SK-N-SH (cell line): ENCODE measurements around the gene C13orf46. TPM values are rescaled to one million over a fixed set of nuclear protein-coding genes. Genes with fewer than 3 reads are reported as not detected.

ENCODE experiments used
- CTCF ChIA-PET: fragments of 300-600, 350-600 bp; formaldehyde crosslinking; extraction: SDS; loops from one replicate; lab custom pipeline; 2021; lab: Yijun Ruan, JAX
- POLR2A ChIA-PET: fragments of 350-600 bp; sonication (Branson Sonifier 250); formaldehyde crosslinking; extraction: SDS; loops from one replicate; lab custom pipeline; 2020; ENCODE audit warnings: antibody characterized with exemption, inconsistent platforms; lab: Yijun Ruan, JAX
- DNase-seq: peaks from one replicate; pipeline ENCODE4 v3.0.0; 2012
- H2AFZ ChIP-seq: fragments of 200-600 bp; sonication (generic); 2 replicates; pipeline ENCODE4 v1.8.1; 2016; ENCODE audit warnings: antibody characterized with exemption, mild to moderate bottlenecking, low read depth
- H3F3A ChIP-seq: fragments of 200-600 bp; sonication (generic); replicated peaks from 2 replicates; pipeline ENCODE3; 2016; ENCODE audit warnings: antibody characterized with exemption, mild to moderate bottlenecking; ENCODE audit not compliant: insufficient read depth
- H3K27ac ChIP-seq, 2 experiments: fragments of 200-500 bp in 1 of 2; fragments of 200-600 bp in 1 of 2; sonication (Bioruptor generic) in 1 of 2; sonication (generic), shearing (Covaris generic) in 1 of 2; 2 replicates each; pipeline versions ENCODE4 v1.5.1 to v1.6.1; 2014 to 2016; ENCODE audit warnings: low read depth in 2 of 2, inconsistent platforms in 1 of 2, low read length in 1 of 2, mild to moderate bottlenecking in 1 of 2, mixed read lengths in 1 of 2
- H3K27me3 ChIP-seq: fragments of 200-600 bp; sonication (generic), shearing (Covaris generic); 2 replicates; pipeline ENCODE4 v1.6.1; 2016; ENCODE audit warnings: mixed run types; ENCODE audit not compliant: insufficient read depth
- H3K36me3 ChIP-seq, 2 experiments: fragments of 200-500 bp in 1 of 2; fragments of 200-600 bp in 1 of 2; sonication (Bioruptor generic) in 1 of 2; sonication (generic) in 1 of 2; replicated peaks in 1 of 2; 2 replicates each; pipeline versions ENCODE3 to v1.5.1; 2014 to 2016; ENCODE audit warnings: low read length in 1 of 2, mild to moderate bottlenecking in 1 of 2; ENCODE audit not compliant: insufficient read depth in 2 of 2, control insufficient read depth in 1 of 2
- H3K4me1 ChIP-seq, 2 experiments: fragments of 200-500 bp in 1 of 2; fragments of 200-600 bp in 1 of 2; sonication (Bioruptor generic) in 1 of 2; sonication (generic), shearing (Covaris generic) in 1 of 2; 2 replicates each; pipeline versions ENCODE4 v1.5.1 to v1.6.1; 2014 to 2016; ENCODE audit warnings: low read depth in 1 of 2, low read length in 1 of 2, mixed run types in 1 of 2; ENCODE audit not compliant: insufficient read depth in 2 of 2, control insufficient read depth in 1 of 2
- H3K4me2 ChIP-seq: fragments of 200-600 bp; sonication (generic), shearing (Covaris generic); 2 replicates; pipeline ENCODE4 v1.6.1; 2017; ENCODE audit warnings: mixed run types
- H3K4me3 ChIP-seq, 2 experiments: fragments of 200-500 bp in 1 of 2; fragments of 200-600 bp in 1 of 2; sonication (Bioruptor generic) in 1 of 2; sonication (generic), shearing (Covaris generic) in 1 of 2; 2 replicates each; pipeline versions ENCODE4 v1.5.1 to v1.8.1; 2014 to 2016; ENCODE audit warnings: low read depth in 2 of 2, inconsistent platforms in 1 of 2, low read length in 1 of 2, mild to moderate bottlenecking in 1 of 2, mixed read lengths in 1 of 2, moderate library complexity in 1 of 2
- H3K79me2 ChIP-seq: fragments of 200-600 bp; sonication (generic); 2 replicates; pipeline ENCODE4 v1.8.1; 2017; ENCODE audit warnings: mild to moderate bottlenecking; ENCODE audit not compliant: insufficient read depth
- H3K9ac ChIP-seq: fragments of 200-600 bp; sonication (generic); 2 replicates; pipeline ENCODE4 v1.6.1; 2017; ENCODE audit warnings: mixed run types
- H3K9me2 ChIP-seq: fragments of 200-600 bp; sonication (generic); 2 replicates; pipeline ENCODE4 v1.6.1; 2017; ENCODE audit warnings: mixed run types
- H3K9me3 ChIP-seq: fragments of 200-600 bp; sonication (generic); 2 replicates; pipeline ENCODE4 v1.6.1; 2017; ENCODE audit warnings: mixed run types, mild to moderate bottlenecking, moderate library complexity
- H4K20me1 ChIP-seq: fragments of 200-600 bp; sonication (generic); 2 replicates; pipeline ENCODE4 v1.6.1; 2017; ENCODE audit warnings: mild to moderate bottlenecking, mixed run types; ENCODE audit not compliant: insufficient read depth
- CTCF ChIP-seq: fragments of 200-600 bp; sonication (generic); IDR thresholded peaks from 2 replicates; pipeline ENCODE4 v1.6.1; 2017; ENCODE audit warnings: antibody characterized with exemption, mild to moderate bottlenecking, moderate library complexity
- ELF1 ChIP-seq: IDR thresholded peaks from 2 replicates; pipeline ENCODE4 v1.4.0; 2012
- EP300 ChIP-seq, 2 experiments: IDR thresholded peaks; 2 replicates each; pipeline versions ENCODE4 v1.4.0 to v1.6.1; 2012; ENCODE audit warnings: borderline replicate concordance in 1 of 2, low read depth in 1 of 2, low read length in 1 of 2
- FOSL2 ChIP-seq: IDR thresholded peaks from 2 replicates; pipeline ENCODE4 v1.4.0; 2012; ENCODE audit warnings: low read depth, mild to moderate bottlenecking, moderate library complexity, borderline replicate concordance
- FOXM1 ChIP-seq: IDR thresholded peaks from 2 replicates; pipeline ENCODE4 v1.4.0; 2012; ENCODE audit warnings: low read depth, mild to moderate bottlenecking
- JUND ChIP-seq: IDR thresholded peaks from 2 replicates; pipeline ENCODE4 v1.4.0; 2012
- MXI1 ChIP-seq: IDR thresholded peaks from 2 replicates; pipeline ENCODE4 v1.6.1; 2012; ENCODE audit warnings: mild to moderate bottlenecking, low read depth, low read length, improper control_type of control experiment
- NFIC ChIP-seq: IDR thresholded peaks from 2 replicates; pipeline ENCODE4 v1.4.0; 2012; ENCODE audit warnings: borderline replicate concordance
- NRF1 ChIP-seq: IDR thresholded peaks from 2 replicates; pipeline ENCODE4 v1.6.1; 2012; ENCODE audit warnings: low read depth, mild to moderate bottlenecking, low read length
- PBX3 ChIP-seq: IDR thresholded peaks from 2 replicates; pipeline ENCODE4; 2012
- RAD21 ChIP-seq: IDR thresholded peaks from 2 replicates; pipeline ENCODE4 v1.6.1; 2012; ENCODE audit warnings: mild to moderate bottlenecking, low read length
- RFX5 ChIP-seq: IDR thresholded peaks from 2 replicates; pipeline ENCODE4 v1.6.1; 2012; ENCODE audit warnings: mild to moderate bottlenecking, improper control_type of control experiment, low read length
- TAF1 ChIP-seq: IDR thresholded peaks from 2 replicates; pipeline ENCODE4 v1.6.1; 2012; ENCODE audit warnings: low read depth, mild to moderate bottlenecking, low read length, moderate library complexity, borderline replicate concordance
- TCF12 ChIP-seq: IDR thresholded peaks from 2 replicates; pipeline ENCODE4 v1.4.0; 2012
- USF2 ChIP-seq: fragments of 150-350 bp; IDR thresholded peaks from 2 replicates; pipeline ENCODE4 v1.6.1; 2017; ENCODE audit warnings: antibody characterized with exemption, low read length, low read depth, borderline replicate concordance
- YY1 ChIP-seq: IDR thresholded peaks from 2 replicates; pipeline ENCODE4 v1.4.0; 2012; ENCODE audit warnings: low read depth, mild to moderate bottlenecking
- ZBTB33 ChIP-seq: IDR thresholded peaks from 2 replicates; pipeline ENCODE4 v1.4.0; 2012; ENCODE audit warnings: low read depth, borderline replicate concordance
- WGBS: methylation state at CpG from one replicate; pipeline ENCODE4 v1.1.6; 2017; ENCODE audit warnings: low lambda C conversion rate; 5-methylcytosine and 5-hydroxymethylcytosine counted together
- polyA plus RNA-seq, 3 experiments: library from polyadenylated mRNA; depleted of rRNA; stranded (reverse); fragments of >200 nt; gene quantifications; 2 replicates each; pipeline ENCODE4 v1.2.3, GENCODE V29; 2012
- TF ChIP-seq, protein P1 (sequence below): fragments of 150-350 bp; IDR thresholded peaks from 2 replicates; pipeline ENCODE4 v1.6.1; 2016; ENCODE audit warnings: mild to moderate bottlenecking, low read depth, low read length

Gene C13orf46
- polyA plus RNA-seq, 1 of the 3 experiments (the other 2 are of a cell fraction) = 1.7 TPM

- Histone ChIP-seq H3K4me1 (no peaks in the 10 kb centered on the region), H3K9me2 (no peaks in the 10 kb centered on the region), H3K27ac (no peak overlapping the region)
- CTCF ChIA-PET = no interaction called here
- TF ChIP-seq TCF12 (no peak), RAD21 (no peak), TAF1 (no peak), USF2 (no peak), PBX3 (no peak), FOSL2 (no peak), YY1 (no peak), ELF1 (no peak), FOXM1 (no peak), CTCF (no peak), EP300 (IDR thresholded peaks at IDR 0.05; ENCODE audit: borderline replicate concordance in 1 of 2, low read depth in 1 of 2, low read length in 1 of 2) (no peak), MXI1 (no peak), JUND (no peak), ZBTB33 (no peak), NFIC (no peak), NRF1 (no peak), RFX5 (no peak)
- TF ChIP-seq, protein P1, sequence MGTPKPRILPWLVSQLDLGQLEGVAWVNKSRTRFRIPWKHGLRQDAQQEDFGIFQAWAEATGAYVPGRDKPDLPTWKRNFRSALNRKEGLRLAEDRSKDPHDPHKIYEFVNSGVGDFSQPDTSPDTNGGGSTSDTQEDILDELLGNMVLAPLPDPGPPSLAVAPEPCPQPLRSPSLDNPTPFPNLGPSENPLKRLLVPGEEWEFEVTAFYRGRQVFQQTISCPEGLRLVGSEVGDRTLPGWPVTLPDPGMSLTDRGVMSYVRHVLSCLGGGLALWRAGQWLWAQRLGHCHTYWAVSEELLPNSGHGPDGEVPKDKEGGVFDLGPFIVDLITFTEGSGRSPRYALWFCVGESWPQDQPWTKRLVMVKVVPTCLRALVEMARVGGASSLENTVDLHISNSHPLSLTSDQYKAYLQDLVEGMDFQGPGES = no peak
- TF ChIP-seq, all 33 proteins: peak for 0
- H2AFZ ChIP-seq = no peak overlapping the region
- no peak overlapping the region for H3K4me3 ChIP-seq
- no peaks in the 10 kb centered on the region for H3K9me3 ChIP-seq
- H3K4me2 ChIP-seq = no peak overlapping the region
- no peaks in the 10 kb centered on the region for H3K27me3 ChIP-seq
- H3K9ac ChIP-seq = no peak overlapping the region
- no peaks in the 10 kb centered on the region for H4K20me1 ChIP-seq
- no peaks in the 10 kb centered on the region for H3F3A ChIP-seq
- peaks cover 18 to 39% of the 10 kb centered on the region in 2 experiments for H3K36me3 ChIP-seq
- no peak for DNase-seq
- POLR2A ChIA-PET = no interaction called here
- H3K79me2 ChIP-seq = no peaks in the 10 kb centered on the region
- WGBS = 93% methylated on average over 17 of the region's 17 CpGs
Observed at GRCh38 chr13:114012141-114012540, 38.3 kb upstream of the C13orf46 start.
